ENCODE data around the gene ALDH4A1.

Gene ALDH4A1

DNA sequence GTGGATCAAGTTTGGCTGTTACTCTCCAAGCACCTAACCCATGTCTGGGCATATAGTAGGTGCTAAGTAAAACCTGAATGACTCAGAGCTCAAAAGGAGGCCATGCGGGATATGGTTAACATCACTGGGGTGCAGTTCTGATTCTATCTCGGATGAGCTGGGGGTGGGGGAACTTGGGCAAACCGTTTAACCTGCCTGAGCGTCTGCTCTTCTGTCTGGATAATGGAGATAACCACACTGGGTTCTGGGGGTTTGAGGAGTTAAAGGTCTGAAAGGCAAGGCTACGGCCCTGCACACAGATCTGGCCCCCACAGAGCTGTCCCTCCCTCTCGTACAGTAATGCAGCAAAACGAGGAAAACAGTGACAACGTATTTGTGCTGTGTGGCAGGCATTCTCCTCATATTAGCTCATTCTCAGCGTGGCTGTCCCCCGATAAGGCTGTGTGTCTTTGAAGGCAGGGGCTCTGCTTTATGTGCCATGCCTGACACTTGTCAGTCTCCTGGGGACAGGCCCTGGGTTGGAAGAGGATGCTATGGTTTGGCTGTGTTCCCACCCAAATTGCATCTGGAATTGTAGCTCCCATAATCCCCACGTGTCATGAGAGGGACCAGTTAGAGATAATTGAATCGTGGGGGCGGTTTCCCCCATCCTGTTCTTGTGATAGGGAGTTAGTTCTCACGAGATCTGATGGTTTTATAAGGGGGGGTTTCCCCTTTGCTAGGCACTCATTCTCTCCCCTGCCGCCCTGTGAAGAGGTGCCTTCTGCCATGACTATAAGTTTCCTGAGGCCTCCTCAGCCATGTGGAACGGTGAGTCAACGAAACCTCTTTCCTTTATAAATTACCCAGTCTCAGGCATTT is 6.8 kb upstream of the ALDH4A1 start:
- Histone ChIP-seq H3K4me3 (ENCODE audit: extremely low read depth, insufficient read depth, low read length, poor library complexity, severe bottlenecking) (no peak overlapping the region), H3K27ac (ENCODE audit: low read depth, low read length, severe bottlenecking) (no peak overlapping the region), H3K36me3 (ENCODE audit: control insufficient read depth, insufficient read depth, low read length) (peaks cover 66% of the 10 kb centered on the region), H3K9me3 (ENCODE audit: control insufficient read depth, low read length) (no peaks in the 10 kb centered on the region), H3K4me1 (ENCODE audit: control insufficient read depth, insufficient read depth, low read length, poor library complexity, severe bottlenecking) (peaks cover 15% of the 10 kb centered on the region)
- 90 to 93% methylated on average over 10 to 12 of the region's 17 CpGs for WGBS, 2 experiments (ENCODE audit: insufficient coverage in 2 of 2)

DNA sequence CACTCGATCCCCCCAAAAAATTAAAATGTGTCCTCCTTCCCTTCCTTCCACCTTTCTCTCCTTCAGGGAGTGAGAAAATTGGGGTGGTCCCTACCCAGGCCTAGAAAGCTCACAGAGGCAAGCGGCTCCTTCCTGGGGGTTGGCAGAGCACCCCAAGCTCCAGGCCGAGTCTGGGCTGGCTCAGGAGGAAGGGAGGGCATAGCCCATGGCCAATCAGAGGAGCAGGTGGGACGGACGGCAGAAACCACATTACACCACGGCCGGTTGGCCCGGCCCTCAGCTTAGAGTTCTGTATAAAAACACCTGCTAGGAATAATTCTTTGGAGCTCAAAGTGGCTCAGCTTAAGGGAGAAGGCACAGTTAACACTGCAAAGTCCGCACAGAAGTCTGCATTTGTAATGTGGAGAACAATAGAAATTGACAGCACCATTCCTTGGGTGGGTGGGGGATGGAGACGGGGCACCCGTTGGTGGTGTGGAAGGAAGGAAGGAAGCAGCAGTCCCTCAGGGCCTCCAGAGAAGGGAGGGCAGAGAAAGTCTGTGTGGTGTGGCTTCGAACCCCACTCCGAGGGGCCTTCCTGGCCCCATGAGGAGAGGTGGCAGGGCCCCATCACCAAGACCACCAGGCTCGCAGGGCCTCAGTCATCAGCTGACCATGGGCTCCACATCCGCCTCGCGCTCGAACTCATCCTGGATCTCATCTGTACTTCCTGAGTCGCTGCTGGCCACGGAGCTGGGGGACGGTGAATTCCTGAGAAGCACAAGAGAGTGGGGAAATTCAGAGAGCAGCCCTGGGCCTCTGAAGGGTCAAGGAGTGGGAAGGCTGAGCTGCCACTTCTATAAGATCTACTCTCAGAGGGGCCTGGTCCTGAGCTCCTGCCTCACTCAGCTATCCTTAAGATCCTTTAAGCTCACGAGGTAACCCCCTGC is 5.8 kb upstream of the ALDH4A1 start:
- H3K4me3 ChIP-seq (ENCODE audit: extremely low read depth, insufficient read depth, low read length, poor library complexity, severe bottlenecking): no peak overlapping the region
- H3K4me1 ChIP-seq (ENCODE audit: control insufficient read depth, insufficient read depth, low read length, poor library complexity, severe bottlenecking): peaks cover 12% of the 10 kb centered on the region
- peaks cover 62% of the 10 kb centered on the region for H3K36me3 ChIP-seq (ENCODE audit: control insufficient read depth, insufficient read depth, low read length)
- H3K9me3 ChIP-seq (ENCODE audit: control insufficient read depth, low read length): no peaks in the 10 kb centered on the region
- 83 to 86% methylated on average over 18 to 21 of the region's 22 CpGs for WGBS, 2 experiments (ENCODE audit: insufficient coverage in 2 of 2)
- H3K27ac ChIP-seq (ENCODE audit: low read depth, low read length, severe bottlenecking): no peak overlapping the region

DNA sequence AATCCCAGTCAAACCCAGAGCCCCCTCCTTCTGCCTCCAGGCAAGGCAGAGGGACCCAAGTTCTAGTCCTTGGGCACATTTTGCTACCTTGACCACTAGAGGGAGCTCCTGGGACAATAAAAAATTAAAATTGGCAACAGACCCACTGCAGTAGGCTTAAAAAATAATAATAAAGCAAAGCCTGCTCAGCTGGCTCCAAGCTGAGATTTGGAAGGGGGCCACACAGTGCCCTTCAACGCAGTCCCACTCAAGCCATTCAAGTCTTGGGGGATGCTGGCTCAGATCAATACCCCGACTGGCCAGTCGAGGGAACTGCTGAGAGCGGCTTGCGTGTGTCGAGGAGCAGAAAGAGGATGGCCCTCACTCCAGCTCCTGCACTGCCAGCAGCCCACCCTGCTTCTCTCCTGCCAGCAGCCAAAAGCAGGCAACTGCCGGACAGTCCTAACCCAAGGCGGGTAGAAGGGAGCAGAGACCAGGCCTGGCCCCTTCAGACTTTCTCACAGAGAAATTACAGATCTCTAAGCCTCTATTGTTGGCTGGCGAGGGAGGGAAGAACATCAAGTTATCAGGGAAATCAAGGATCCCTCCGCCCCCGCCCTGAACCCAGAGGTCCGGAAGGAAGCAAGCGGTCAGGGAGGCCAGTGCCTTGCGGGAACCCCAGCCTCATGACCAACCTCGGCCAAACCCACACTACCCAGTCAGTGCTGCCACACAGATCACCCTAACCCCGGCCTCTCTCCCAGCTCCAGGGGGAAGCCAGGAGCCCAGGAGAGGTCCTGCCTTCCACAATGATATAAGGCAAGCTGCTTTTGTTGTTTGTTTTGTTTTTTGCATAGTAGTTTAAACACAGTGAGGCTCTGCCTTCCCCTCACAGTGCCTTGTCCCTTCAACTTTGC is 4.9 kb upstream of the ALDH4A1 start:
- H3K36me3 ChIP-seq (ENCODE audit: control insufficient read depth, insufficient read depth, low read length): peaks cover 56% of the 10 kb centered on the region
- 72 to 73% methylated on average over 12 to 14 of the region's 16 CpGs for WGBS, 2 experiments (ENCODE audit: insufficient coverage in 2 of 2)

DNA sequence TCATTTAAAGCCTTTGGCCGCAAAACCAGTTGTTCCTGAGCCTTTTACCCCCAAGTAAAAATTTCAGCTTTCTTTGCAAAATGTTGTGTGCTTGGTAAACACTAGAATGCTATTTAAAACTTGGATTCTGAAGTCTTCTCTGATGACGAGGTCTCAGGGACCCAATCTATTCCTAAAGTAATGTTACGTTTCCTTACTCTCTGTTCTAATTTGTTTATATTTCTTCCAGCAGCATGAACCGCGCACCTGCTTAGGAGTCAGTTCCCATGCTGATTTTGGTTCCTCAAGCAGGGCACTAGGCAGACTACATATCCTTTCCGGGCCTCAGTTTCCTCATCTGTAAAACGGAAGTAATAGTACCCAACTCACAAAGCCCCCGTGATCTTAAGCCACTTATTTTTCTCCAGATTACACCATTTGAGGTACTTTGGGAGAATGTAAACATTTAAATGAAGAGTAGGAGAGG is 969 bp upstream of the ALDH4A1 start:
- H3K27ac ChIP-seq (ENCODE audit: low read depth, low read length, severe bottlenecking): peak overlapping the region; percentile 99
- H3K4me1 ChIP-seq (ENCODE audit: control insufficient read depth, insufficient read depth, low read length, poor library complexity, severe bottlenecking): peaks cover 18% of the 10 kb centered on the region
- H3K9me3 ChIP-seq (ENCODE audit: control insufficient read depth, low read length): no peaks in the 10 kb centered on the region
- peaks cover 19% of the 10 kb centered on the region for H3K36me3 ChIP-seq (ENCODE audit: control insufficient read depth, insufficient read depth, low read length)
- WGBS, 2 experiments (ENCODE audit: insufficient coverage in 2 of 2): 77 to 87% methylated on average over 5 to 6 of the region's 8 CpGs
- H3K4me3 ChIP-seq (ENCODE audit: extremely low read depth, insufficient read depth, low read length, poor library complexity, severe bottlenecking): peak overlapping the region; percentile 78

More for the DNA sequence above, 4.9 kb upstream of the ALDH4A1 start:
- Histone ChIP-seq H3K9me3 (ENCODE audit: control insufficient read depth, low read length) (no peaks in the 10 kb centered on the region), H3K4me3 (ENCODE audit: extremely low read depth, insufficient read depth, low read length, poor library complexity, severe bottlenecking) (no peak overlapping the region), H3K27ac (ENCODE audit: low read depth, low read length, severe bottlenecking) (peak overlapping the region; percentile 41), H3K4me1 (ENCODE audit: control insufficient read depth, insufficient read depth, low read length, poor library complexity, severe bottlenecking) (peaks cover 13% of the 10 kb centered on the region)

DNA sequence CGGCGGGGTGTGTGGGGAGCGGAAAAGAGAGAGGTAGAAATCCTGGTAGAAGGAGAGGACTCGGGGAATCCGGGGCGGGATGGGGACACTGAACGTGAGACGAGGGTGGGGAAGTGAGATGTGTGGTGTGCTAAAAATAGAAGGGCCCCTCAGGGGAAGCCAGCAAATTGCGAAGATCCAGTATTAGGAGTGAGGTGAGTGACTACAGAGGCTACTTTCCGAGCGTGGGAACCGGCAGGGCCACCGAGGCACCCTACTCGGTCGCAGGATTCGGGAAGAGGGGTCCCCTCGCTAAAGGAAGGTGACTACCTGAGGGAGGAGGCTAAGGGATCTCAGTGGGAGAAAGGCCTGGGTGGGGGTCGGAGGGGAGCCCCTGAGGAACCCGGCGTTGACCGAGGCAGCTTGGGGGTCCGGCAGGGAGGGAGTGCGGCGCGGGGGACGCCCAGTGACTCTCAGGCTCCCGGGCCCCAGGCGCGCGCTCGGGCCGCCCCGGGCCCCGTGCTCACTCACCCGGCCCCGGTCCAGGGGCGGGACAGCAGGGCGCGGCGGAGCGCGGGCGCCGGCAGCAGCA is 318 bp downstream of the ALDH4A1 start:
- H3K4me3 ChIP-seq (ENCODE audit: extremely low read depth, insufficient read depth, low read length, poor library complexity, severe bottlenecking): peak overlapping the region; percentile 78
- WGBS, 2 experiments (ENCODE audit: insufficient coverage in 2 of 2): 0% methylated on average over 30 to 33 of the region's 44 CpGs
- H3K4me1 ChIP-seq (ENCODE audit: control insufficient read depth, insufficient read depth, low read length, poor library complexity, severe bottlenecking): peaks cover 13% of the 10 kb centered on the region
- no peaks in the 10 kb centered on the region for H3K9me3 ChIP-seq (ENCODE audit: control insufficient read depth, low read length)
- peaks cover 17% of the 10 kb centered on the region for H3K36me3 ChIP-seq (ENCODE audit: control insufficient read depth, insufficient read depth, low read length)
- H3K27ac ChIP-seq (ENCODE audit: low read depth, low read length, severe bottlenecking): peak overlapping the region; percentile 99

DNA sequence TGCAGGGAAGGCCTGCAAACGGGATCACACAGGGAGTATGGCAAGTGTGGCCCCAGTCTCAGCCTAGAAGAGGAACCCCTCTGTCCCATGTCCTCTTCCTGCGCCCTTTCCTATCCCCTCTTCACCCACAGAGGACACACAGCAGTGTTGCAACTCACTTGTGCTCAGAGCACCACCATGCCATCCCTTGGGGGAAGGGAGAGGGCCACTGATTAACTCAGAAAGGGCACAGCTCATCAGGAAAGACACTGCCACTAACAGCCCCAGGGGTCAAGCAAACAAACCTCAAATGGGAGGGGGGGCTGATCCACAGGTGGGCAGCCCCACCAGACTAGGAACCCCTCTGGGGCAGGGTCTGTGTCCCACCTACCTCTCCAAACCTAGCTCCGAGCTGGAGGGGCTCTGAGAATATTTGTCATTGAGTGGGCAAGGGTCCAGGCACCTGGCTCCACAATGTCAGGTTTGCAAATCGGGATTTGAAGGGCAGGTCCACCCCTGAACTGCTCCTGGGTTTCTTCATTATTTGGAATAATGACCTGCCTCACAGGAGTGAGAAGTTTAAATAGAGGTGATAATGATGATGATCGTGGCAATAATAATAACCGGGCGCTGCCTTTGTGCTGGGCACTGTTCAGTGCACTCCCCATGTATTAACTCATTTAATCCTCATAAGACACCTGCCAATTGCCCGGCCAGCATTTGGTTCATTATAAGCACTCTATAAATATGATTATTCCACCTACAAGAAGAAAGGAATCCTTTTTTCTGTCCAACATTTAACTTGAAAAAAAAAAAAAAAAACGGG is 1.0 kb downstream of the ALDH4A1 start:
- Histone ChIP-seq H3K27ac (ENCODE audit: low read depth, low read length, severe bottlenecking) (no peak overlapping the region), H3K36me3 (ENCODE audit: control insufficient read depth, insufficient read depth, low read length) (peaks cover 12% of the 10 kb centered on the region), H3K4me1 (ENCODE audit: control insufficient read depth, insufficient read depth, low read length, poor library complexity, severe bottlenecking) (peaks cover 13% of the 10 kb centered on the region), H3K4me3 (ENCODE audit: extremely low read depth, insufficient read depth, low read length, poor library complexity, severe bottlenecking) (peak overlapping the region; percentile 78), H3K9me3 (ENCODE audit: control insufficient read depth, low read length) (no peaks in the 10 kb centered on the region)
- WGBS, 2 experiments (ENCODE audit: insufficient coverage in 2 of 2): 50 to 72% methylated on average over 1 to 3 of the region's 9 CpGs

DNA sequence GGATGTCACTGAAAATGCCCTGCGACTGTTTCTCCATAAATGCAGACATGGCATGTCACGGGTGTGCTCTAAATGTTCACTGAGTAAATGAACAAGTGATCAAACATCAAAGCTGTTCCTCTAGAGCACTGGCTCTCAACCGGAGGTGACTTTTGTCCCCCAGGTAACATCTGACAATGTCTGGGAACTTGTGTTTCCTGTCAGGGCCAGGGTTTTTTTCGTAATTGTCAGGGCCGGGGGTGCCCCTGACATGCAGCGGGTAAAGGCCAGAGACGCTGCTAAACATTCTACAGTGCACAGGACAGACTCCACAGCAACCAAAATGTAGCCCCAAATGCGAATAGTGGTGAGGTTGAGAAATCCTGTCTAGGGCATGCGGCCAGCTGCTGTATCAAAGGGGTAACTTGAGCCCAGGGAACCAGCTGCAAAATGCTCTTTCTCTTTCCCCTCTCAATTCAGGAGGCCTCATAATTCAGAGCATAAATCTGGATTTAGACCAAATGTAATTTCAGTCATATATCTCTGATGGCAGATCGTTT is 2.0 kb downstream of the ALDH4A1 start:
- Histone ChIP-seq H3K27ac (ENCODE audit: low read depth, low read length, severe bottlenecking) (no peak overlapping the region), H3K4me3 (ENCODE audit: extremely low read depth, insufficient read depth, low read length, poor library complexity, severe bottlenecking) (no peak overlapping the region), H3K9me3 (ENCODE audit: control insufficient read depth, low read length) (no peaks in the 10 kb centered on the region), H3K4me1 (ENCODE audit: control insufficient read depth, insufficient read depth, low read length, poor library complexity, severe bottlenecking) (peaks cover 13% of the 10 kb centered on the region), H3K36me3 (ENCODE audit: control insufficient read depth, insufficient read depth, low read length) (peaks cover 5% of the 10 kb centered on the region)
- WGBS, 2 experiments (ENCODE audit: insufficient coverage in 2 of 2): 91 to 94% methylated on average over 9 of the region's 10 CpGs

DNA sequence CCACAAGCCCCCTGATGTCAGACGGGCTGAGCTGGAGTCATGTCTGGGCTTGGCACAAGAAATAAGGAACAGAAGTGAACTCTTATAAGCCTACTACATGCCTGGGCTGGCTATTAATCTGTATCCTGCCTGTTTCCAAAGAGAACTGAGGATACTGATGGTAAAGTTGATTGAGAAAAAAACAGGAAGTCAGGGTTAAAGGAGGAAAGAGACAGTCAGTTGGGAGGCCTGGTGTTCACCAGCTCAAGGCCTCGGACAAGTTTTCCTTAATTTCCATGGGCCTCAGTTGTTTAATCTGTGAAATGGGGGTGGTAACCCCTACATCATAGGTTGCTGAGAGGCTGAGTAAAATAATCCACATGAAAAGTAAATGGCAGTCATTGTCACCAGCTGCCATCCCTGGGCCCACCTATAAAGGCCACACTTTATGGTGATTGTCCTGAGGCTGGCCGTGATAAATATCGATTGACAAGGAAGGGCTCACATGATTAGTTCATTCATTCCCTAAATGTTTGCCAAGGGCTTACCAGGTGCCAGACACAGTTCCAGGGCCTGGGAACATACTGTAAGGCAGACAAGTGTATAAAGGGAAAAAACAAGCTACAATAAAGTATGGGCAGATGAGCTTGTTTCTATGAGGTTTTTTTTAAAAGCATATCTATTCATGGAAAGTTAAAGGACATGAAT is 2.8 kb downstream of the ALDH4A1 start:
- Histone ChIP-seq H3K4me3 (ENCODE audit: extremely low read depth, insufficient read depth, low read length, poor library complexity, severe bottlenecking) (no peak overlapping the region), H3K36me3 (ENCODE audit: control insufficient read depth, insufficient read depth, low read length) (peaks cover 5% of the 10 kb centered on the region), H3K4me1 (ENCODE audit: control insufficient read depth, insufficient read depth, low read length, poor library complexity, severe bottlenecking) (peaks cover 18% of the 10 kb centered on the region), H3K27ac (ENCODE audit: low read depth, low read length, severe bottlenecking) (no peak overlapping the region), H3K9me3 (ENCODE audit: control insufficient read depth, low read length) (no peaks in the 10 kb centered on the region)
- 93 to 96% methylated on average over 3 to 4 of the region's 4 CpGs for WGBS, 2 experiments (ENCODE audit: insufficient coverage in 2 of 2)

DNA sequence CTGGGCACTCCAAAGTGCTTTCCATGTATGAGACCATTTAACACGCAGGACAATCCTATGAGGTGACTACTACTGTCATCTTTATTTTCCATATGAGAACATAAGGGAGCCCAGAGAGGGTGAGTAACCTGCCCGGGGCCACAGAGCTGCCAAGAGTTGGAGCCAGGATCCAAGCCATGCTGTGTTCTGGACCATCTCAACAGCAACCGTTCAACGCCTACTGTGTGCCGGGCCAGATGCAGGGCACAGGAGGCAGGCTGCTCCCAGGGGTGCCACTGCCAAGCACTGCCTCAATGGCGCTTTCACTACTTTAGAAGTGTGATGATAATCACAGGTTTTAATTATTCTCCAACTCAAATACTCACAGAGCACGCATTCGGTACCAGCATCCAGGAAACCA is 3.8 kb downstream of the ALDH4A1 start:
- Histone ChIP-seq H3K9me3 (ENCODE audit: control insufficient read depth, low read length) (no peaks in the 10 kb centered on the region), H3K4me1 (ENCODE audit: control insufficient read depth, insufficient read depth, low read length, poor library complexity, severe bottlenecking) (peaks cover 22% of the 10 kb centered on the region), H3K27ac (ENCODE audit: low read depth, low read length, severe bottlenecking) (no peak overlapping the region), H3K4me3 (ENCODE audit: extremely low read depth, insufficient read depth, low read length, poor library complexity, severe bottlenecking) (no peak overlapping the region), H3K36me3 (ENCODE audit: control insufficient read depth, insufficient read depth, low read length) (peaks cover 5% of the 10 kb centered on the region)
- 86 to 98% methylated on average over 7 of the region's 8 CpGs for WGBS, 2 experiments (ENCODE audit: insufficient coverage in 2 of 2)
